ENCODE measurements around the gene TSPAN17. TPM values are rescaled to one million over a fixed set of nuclear protein-coding genes. Genes with fewer than 3 reads are reported as not detected.

The TSPAN17 gene
- total and polyA plus RNA-seq, 2 donors (not counting 1 experiment from before 2014, with no cell fraction given) = 34.8 to 35.2 TPM

DNA sequence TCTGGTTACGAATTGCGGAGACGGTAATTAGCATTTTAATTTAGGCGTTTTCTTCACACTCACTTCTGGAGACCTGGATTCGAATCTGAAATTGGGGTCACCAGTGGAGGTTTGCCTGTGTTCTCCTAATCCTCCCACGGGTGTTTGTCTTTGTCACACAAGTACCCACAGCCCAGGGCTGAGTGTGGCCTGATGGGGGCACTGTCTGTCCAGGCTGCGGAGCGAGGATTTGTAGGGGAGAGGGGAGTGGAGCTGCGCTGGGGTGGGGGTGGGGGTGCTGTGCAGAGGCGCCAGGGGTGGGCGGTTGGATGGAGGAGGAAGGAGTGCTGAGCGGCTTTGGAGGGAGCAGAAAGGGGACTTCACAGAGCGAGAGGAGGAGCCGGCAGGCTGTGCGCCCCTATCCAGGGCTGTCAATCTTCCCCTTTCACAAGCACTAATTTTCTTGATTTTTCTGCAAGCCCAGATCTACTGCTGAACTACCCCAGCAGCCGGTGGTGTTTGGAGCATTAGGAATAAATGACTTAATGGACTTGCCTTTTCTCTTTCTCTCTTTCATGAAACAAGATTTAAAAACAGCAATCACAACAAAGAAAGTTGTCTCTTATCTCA is 53.1 kb downstream of the TSPAN17 start:
- no peaks in the 10 kb centered on the region for H3K79me2 ChIP-seq (ENCODE audit: control insufficient read depth, insufficient read depth, low read length)
- H3K9me3 ChIP-seq (ENCODE audit: control insufficient read depth, insufficient read depth, low read depth, low read length) = no peaks in the 10 kb centered on the region
- H4K20me1 ChIP-seq (ENCODE audit: control insufficient read depth, extremely low read depth, insufficient read depth, low read length) = no peaks in the 10 kb centered on the region
- no peak for DNase-seq (ENCODE audit: low read depth in 2 of 2)
- TF ChIP-seq, protein P1, sequence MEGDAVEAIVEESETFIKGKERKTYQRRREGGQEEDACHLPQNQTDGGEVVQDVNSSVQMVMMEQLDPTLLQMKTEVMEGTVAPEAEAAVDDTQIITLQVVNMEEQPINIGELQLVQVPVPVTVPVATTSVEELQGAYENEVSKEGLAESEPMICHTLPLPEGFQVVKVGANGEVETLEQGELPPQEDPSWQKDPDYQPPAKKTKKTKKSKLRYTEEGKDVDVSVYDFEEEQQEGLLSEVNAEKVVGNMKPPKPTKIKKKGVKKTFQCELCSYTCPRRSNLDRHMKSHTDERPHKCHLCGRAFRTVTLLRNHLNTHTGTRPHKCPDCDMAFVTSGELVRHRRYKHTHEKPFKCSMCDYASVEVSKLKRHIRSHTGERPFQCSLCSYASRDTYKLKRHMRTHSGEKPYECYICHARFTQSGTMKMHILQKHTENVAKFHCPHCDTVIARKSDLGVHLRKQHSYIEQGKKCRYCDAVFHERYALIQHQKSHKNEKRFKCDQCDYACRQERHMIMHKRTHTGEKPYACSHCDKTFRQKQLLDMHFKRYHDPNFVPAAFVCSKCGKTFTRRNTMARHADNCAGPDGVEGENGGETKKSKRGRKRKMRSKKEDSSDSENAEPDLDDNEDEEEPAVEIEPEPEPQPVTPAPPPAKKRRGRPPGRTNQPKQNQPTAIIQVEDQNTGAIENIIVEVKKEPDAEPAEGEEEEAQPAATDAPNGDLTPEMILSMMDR (conservative IDR thresholded peaks at IDR 0.05 in 1 of 2, IDR thresholded peaks at IDR 0.05 in 1 of 2; ENCODE audit: low read depth in 1 of 2, low read length in 2 of 2) = peak in 1 of 2 donors; percentile 30
- TF ChIP-seq EZH2 (IDR thresholded peaks at IDR 0.05; ENCODE audit: low read length, missing control alignments) = no peak
- H2AFZ ChIP-seq (ENCODE audit: low read length) = no peak overlapping the region
- H3K27ac ChIP-seq (ENCODE audit: insufficient read depth, low read length) = no peak overlapping the region
- H3K4me2 ChIP-seq (ENCODE audit: extremely low read depth, insufficient read depth, low read length) = no peak overlapping the region
- H3K4me3 ChIP-seq (replicated peaks in 1 of 4; ENCODE audit: control extremely low read depth in 1 of 4, insufficient read depth in 1 of 4, low read depth in 3 of 4, low read length in 4 of 4) = no peak overlapping the region
- H3K9ac ChIP-seq (ENCODE audit: insufficient read depth, low read length) = no peak overlapping the region
- H3K27me3 ChIP-seq (ENCODE audit: control insufficient read depth, insufficient read depth, low read length) = peaks cover 14% of the 10 kb centered on the region
- H3K4me1 ChIP-seq (ENCODE audit: control insufficient read depth, extremely low read depth, insufficient read depth, low read length) = no peaks in the 10 kb centered on the region
- H3K36me3 ChIP-seq (ENCODE audit: control insufficient read depth, insufficient read depth, low read length) = no peaks in the 10 kb centered on the region

GRCh38 chr5:176702671-176703641 is 55.7 kb downstream of the TSPAN17 start:
- Histone ChIP-seq H3K4me3 (replicated peaks in 1 of 4; ENCODE audit: control extremely low read depth in 1 of 4, insufficient read depth in 1 of 4, low read depth in 3 of 4, low read length in 4 of 4) (no peak overlapping the region), H3K9ac (ENCODE audit: insufficient read depth, low read length) (no peak overlapping the region), H3K79me2 (ENCODE audit: control insufficient read depth, insufficient read depth, low read length) (no peaks in the 10 kb centered on the region), H3K9me3 (ENCODE audit: control insufficient read depth, insufficient read depth, low read depth, low read length) (no peaks in the 10 kb centered on the region), H2AFZ (ENCODE audit: low read length) (no peak overlapping the region), H3K27ac (ENCODE audit: insufficient read depth, low read length) (no peak overlapping the region), H3K27me3 (ENCODE audit: control insufficient read depth, insufficient read depth, low read length) (peaks cover 5% of the 10 kb centered on the region), H3K36me3 (ENCODE audit: control insufficient read depth, insufficient read depth, low read length) (no peaks in the 10 kb centered on the region), H3K4me1 (ENCODE audit: control insufficient read depth, extremely low read depth, insufficient read depth, low read length) (no peaks in the 10 kb centered on the region), H3K4me2 (ENCODE audit: extremely low read depth, insufficient read depth, low read length) (no peak overlapping the region), H4K20me1 (ENCODE audit: control insufficient read depth, extremely low read depth, insufficient read depth, low read length) (no peaks in the 10 kb centered on the region)
- DNase-seq (ENCODE audit: low read depth in 2 of 2) = no peak
- no peak for TF ChIP-seq EZH2 (IDR thresholded peaks at IDR 0.05; ENCODE audit: low read length, missing control alignments)

DNA sequence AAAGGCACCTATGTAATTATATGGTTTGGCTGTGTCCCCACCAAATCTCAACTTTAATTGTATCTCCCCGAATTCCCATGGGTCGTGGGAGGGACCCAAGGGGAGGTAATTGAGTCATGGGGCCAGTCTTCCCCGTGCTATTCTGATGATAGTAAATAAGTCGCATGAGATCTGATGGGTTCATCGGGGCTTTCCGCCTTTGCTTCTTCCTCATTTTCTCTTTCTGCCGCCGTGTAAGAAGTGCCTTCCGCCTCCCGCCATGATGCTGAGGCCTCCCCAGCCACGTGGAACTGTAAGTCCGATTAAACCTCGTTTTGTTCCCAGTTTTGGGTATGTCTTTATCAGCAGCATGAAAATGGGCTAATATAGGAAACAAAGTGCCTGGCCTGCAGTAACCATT is 56.6 kb downstream of the TSPAN17 start:
- Histone ChIP-seq H2AFZ (ENCODE audit: low read length) (no peak overlapping the region), H3K4me2 (ENCODE audit: extremely low read depth, insufficient read depth, low read length) (no peak overlapping the region), H3K9ac (ENCODE audit: insufficient read depth, low read length) (no peak overlapping the region), H4K20me1 (ENCODE audit: control insufficient read depth, extremely low read depth, insufficient read depth, low read length) (no peaks in the 10 kb centered on the region), H3K36me3 (ENCODE audit: control insufficient read depth, insufficient read depth, low read length) (no peaks in the 10 kb centered on the region), H3K4me1 (ENCODE audit: control insufficient read depth, extremely low read depth, insufficient read depth, low read length) (no peaks in the 10 kb centered on the region), H3K27ac (ENCODE audit: insufficient read depth, low read length) (no peak overlapping the region), H3K79me2 (ENCODE audit: control insufficient read depth, insufficient read depth, low read length) (no peaks in the 10 kb centered on the region), H3K9me3 (ENCODE audit: control insufficient read depth, insufficient read depth, low read depth, low read length) (no peaks in the 10 kb centered on the region), H3K27me3 (ENCODE audit: control insufficient read depth, insufficient read depth, low read length) (peaks cover 5% of the 10 kb centered on the region), H3K4me3 (replicated peaks in 1 of 4; ENCODE audit: control extremely low read depth in 1 of 4, insufficient read depth in 1 of 4, low read depth in 3 of 4, low read length in 4 of 4) (no peak overlapping the region)
- TF ChIP-seq, protein P1 (conservative IDR thresholded peaks at IDR 0.05 in 1 of 2, IDR thresholded peaks at IDR 0.05 in 1 of 2; ENCODE audit: low read depth in 1 of 2, low read length in 2 of 2) = no peak
- no peak for DNase-seq (ENCODE audit: low read depth in 2 of 2)

Data from fibroblast of lung (primary cell).